ENCODE data around the gene FYB1.
"Not testable (repeated sequence)": the region's sequence is repeated elsewhere in the genome, so short reads cannot be mapped to it uniquely, and the experiment has no call there.

The FYB1 gene

DNA sequence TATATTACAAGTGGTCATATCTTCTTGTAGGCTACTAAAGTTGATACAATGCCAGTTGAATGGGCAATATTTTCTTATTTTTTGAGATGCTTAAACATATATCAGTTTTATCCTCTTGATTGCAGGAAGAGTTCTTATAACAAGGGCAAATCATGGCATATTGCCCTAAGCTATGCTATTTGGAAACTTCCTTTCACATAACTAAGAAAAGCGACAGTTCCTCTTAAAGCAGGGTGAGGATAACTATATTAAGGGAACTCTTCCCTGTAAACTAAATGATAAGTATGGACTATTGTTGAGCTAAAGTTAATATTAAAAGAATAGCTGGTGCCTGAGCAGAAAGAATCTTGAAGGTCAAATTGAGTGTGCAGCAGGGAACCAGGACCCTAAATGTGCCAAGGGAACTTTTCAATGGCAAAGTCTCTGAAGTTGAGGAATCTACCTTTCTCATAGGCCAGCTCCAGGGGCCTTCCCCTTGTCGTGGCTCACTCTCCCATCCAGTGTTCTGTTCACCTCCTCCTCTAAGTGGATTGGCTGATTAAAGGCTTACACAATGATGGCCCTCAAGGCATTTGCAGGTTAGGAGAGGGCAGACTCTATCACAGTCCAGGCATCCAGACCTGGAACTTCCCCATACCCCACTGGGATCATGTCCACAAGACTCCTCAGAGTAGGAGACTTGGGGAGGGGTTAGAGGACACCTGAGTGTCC is 26.8 kb downstream of the FYB1 start:
- in situ Hi-C loops (cut with MboI; ENCODE audit: low sequenced_read_pairs), result no loop called here

- in situ Hi-C loops (cut with MboI; ENCODE audit: low sequenced_read_pairs), result no loop called here
Measured at GRCh38 chr5:39191216-39191615, 28.1 kb downstream of the FYB1 start.

DNA sequence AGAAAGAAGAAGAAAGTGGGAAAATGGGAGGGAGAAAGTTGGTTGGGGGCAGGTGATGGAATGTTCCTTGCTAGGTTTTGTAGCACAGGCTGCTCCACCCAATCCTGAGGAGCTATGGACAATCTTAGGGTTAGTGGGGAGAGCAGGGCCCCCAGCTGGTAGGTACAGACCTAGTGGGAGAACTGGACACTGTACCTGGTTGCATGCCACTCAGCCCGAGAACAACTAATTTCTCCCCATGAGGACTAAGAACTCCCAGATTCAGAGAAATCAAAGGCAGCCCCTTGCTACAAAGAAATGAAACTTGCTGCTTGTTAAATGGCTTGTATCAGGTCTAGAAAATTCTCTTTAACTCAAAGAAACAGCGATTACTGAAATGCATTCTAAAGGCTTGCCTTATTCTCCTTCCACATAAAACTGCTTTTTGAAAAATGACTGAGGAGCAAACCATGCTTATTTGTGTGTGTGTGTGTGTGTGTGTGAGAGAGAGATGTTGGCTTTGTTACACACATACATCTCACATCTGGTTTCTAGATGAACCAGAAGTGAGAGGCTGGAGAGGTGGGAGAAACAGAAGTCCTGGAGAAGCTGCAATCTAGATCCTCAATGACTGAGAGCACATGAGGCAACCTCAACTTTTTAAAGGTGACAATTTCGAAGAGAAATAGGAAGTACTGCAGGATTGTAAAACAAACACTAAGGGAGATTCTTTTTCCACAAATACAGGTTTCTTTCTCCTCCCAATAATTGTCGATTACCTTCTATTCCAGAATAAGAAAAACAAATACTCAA is 28.9 kb downstream of the FYB1 start:
- in situ Hi-C loops (cut with MboI; ENCODE audit: low sequenced_read_pairs), result no loop called here

GRCh38 chr5:39189292-39189955 is 29.9 kb downstream of the FYB1 start:
- in situ Hi-C loops (cut with MboI; ENCODE audit: low sequenced_read_pairs), result no loop called here

DNA sequence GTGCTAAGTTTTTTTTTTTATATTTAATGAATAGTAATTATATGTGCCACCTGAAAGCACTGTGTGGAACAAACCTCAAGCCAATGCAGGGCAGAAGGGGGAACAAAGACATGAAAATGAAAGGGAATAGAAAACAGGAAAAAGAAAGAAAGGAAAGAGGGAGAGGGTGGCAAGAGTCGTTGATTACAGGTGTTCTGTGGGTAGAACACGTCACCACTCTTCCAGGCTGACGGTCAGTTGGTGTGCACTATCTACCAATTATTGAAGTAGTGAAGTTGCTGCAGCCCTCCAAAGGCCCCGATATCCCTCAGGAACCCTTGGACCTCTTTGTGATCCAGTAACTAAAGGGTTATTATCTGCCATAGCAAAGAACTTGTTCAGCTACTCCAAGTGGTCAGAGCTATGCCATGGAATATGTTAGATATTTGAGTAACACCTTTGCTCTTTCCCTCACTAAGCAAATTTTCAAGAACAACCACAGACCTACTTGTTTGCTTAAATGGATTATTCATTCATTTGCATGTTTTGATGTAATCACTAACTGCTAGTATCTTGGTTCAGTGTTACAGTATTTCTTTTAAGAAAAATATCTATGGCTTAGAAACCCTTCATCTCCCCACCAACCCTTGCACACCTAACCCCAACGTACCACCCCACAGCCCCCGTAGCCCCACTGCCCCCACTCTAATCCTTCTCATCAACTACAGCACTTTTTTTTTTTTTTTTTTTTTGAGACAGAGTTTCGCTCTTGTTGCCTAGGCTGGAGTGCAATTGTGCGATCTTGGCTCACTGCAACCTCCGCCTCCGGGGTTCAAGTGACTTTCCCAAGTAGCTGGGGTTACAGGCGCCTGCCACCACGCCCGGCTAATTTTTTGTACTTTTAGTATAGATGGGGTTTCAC is 31.3 kb downstream of the FYB1 start:
- in situ Hi-C loops (cut with MboI; ENCODE audit: low sequenced_read_pairs), result no loop called here

- in situ Hi-C loops (cut with MboI; ENCODE audit: low sequenced_read_pairs), result no loop called here
Measured at GRCh38 chr5:39186722-39187539, 32.4 kb downstream of the FYB1 start.

- in situ Hi-C loops (cut with MboI; ENCODE audit: low sequenced_read_pairs), result no loop called here
Measured at GRCh38 chr5:39186289-39186688, 33.1 kb downstream of the FYB1 start.

GRCh38 chr5:39185761-39186160 is 33.6 kb downstream of the FYB1 start:
- in situ Hi-C loops (cut with MboI; ENCODE audit: low sequenced_read_pairs), result no loop called here

GRCh38 chr5:39179561-39179960 is 39.8 kb downstream of the FYB1 start:
- in situ Hi-C loops (cut with MboI; ENCODE audit: low sequenced_read_pairs), result not testable (repeated sequence)

DNA sequence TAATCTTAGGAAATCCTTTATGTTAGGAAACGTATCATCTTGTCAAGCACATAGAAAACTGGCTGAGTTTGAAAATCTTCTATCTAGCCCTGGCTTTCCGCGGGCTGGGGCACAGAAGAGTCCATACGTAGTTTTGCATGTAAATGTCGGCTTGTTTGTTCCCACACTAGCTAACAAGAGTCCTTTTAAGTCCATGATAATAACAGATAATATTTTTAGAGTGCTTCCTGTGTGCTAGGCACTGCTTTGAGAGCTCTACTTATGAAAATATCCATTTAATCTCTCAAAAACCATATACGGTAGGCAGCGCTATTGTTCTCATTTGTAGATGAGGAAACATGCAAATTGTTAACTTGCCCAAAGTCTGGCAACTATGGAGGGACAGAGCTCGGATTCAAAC is 40.5 kb downstream of the FYB1 start:
- in situ Hi-C loops (cut with MboI; ENCODE audit: low sequenced_read_pairs), result no loop called here

DNA sequence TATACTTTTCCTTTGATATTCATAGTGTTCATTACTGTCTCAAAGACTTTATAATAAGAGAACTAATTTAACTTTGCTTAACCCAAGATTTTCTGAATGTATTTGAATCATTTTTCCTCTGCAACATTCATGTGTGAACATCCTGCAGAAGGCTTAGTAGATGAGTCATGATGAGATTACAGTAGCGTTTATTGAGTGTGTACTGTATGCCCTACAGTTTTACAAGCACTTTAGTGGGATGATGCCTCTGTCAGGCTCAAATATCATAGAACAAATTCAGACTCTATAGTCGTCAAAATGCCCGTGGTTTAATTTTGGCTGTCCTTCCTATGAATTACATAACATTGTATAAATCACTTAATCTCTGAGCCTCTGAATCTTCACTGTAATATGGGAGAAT is 41.2 kb downstream of the FYB1 start:
- in situ Hi-C loops (cut with MboI; ENCODE audit: low sequenced_read_pairs), result no loop called here

DNA sequence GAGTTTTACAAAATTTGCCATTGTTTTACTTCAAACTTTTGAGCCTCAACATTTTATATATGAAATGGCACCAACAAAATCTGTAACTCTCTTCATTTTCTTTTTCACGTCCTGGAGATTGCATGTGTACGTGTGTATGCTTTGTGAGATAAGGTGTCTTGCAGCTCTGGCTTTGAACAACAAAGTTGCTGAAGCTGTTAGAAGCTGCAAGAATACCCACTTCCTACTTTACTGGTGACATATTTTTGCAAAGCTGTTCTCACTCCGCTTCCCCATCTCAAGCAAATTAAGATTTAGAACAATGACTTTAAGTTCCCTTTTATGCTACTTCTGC is 41.8 kb downstream of the FYB1 start:
- in situ Hi-C loops (cut with MboI; ENCODE audit: low sequenced_read_pairs), result no loop called here

DNA sequence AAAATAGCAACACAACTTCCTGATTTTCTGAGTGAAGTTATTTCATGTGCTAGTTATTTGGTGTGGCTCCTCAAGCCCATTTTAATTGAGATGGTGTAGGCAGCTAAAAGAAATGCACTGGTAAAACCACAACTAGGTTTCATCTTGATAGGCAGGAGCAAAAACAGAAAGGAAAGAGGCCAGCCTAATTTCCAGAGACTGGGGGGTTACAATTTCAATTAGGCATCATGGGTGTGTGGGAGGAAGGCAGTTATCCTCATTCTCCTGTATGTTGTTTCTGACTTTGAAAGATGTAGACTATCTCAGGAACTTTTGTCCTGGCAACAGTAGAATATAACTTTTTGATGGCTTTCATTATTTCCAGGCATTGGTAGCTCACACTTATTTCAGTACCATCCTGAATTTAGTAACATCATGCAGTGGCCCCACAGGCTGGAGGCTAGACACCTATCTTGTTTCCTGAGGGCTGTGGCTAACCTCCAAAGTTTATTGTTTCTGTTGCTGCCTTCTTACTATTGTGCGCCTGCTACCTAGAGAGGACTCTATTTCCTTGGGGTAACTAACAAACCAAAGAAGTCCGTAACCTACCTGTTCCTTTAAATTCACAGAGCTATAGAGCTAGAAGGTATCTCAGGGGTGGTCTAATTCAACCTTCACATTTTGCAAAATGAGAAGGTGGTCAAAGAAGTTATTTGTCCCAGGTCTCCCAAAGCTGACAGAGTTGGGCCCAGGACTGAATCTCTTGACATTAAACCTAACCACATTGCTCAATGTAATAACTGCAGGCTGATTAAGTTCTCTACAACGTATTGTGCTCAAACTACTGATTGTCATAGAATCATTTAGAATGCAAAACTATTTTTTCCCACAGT is 42.4 kb downstream of the FYB1 start:
- in situ Hi-C loops (cut with MboI; ENCODE audit: low sequenced_read_pairs), result no loop called here

- in situ Hi-C loops (cut with MboI; ENCODE audit: low sequenced_read_pairs), result no loop called here
Measured at GRCh38 chr5:39175273-39175955, 43.9 kb downstream of the FYB1 start.

GRCh38 chr5:39173069-39173468 is 46.3 kb downstream of the FYB1 start:
- in situ Hi-C loops (cut with MboI; ENCODE audit: low sequenced_read_pairs), result no loop called here

GRCh38 chr5:39172593-39172992 is 46.8 kb downstream of the FYB1 start:
- in situ Hi-C loops (cut with MboI; ENCODE audit: low sequenced_read_pairs), result no loop called here

- in situ Hi-C loops (cut with MboI; ENCODE audit: low sequenced_read_pairs), result no loop called here
Measured at GRCh38 chr5:39171647-39172046, 47.7 kb downstream of the FYB1 start.

DNA sequence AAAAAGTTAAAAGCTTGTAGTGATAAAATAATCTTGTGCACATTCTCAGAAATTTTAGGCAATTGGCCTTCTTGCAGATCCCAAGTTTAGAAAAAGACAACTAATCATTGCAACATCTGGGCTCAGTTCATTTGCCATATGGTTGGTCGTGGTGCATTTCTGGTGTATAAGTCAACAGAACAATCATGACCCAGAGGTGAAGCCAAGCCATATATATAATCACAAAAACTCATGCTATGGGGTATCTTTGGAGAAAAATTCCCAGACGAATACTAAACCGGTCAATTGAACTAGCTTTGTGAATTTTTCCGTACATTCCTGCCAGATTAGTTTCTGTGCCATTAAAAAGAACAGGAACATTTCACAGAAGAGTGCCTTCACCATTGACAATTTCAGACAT is 50.3 kb downstream of the FYB1 start:
- in situ Hi-C loops (cut with MboI; ENCODE audit: low sequenced_read_pairs), result no loop called here

- in situ Hi-C loops (cut with MboI; ENCODE audit: low sequenced_read_pairs), result no loop called here
Measured at GRCh38 chr5:39167972-39168342, 51.4 kb downstream of the FYB1 start.
